Measurements from ENCODE around the gene TGFBI. TPM values are rescaled to one million over a fixed set of nuclear protein-coding genes. Genes with fewer than 3 reads are reported as not detected.

The TGFBI gene
- polyA plus RNA-seq, 3 donors, result 480 to 653 (median 565) TPM

DNA sequence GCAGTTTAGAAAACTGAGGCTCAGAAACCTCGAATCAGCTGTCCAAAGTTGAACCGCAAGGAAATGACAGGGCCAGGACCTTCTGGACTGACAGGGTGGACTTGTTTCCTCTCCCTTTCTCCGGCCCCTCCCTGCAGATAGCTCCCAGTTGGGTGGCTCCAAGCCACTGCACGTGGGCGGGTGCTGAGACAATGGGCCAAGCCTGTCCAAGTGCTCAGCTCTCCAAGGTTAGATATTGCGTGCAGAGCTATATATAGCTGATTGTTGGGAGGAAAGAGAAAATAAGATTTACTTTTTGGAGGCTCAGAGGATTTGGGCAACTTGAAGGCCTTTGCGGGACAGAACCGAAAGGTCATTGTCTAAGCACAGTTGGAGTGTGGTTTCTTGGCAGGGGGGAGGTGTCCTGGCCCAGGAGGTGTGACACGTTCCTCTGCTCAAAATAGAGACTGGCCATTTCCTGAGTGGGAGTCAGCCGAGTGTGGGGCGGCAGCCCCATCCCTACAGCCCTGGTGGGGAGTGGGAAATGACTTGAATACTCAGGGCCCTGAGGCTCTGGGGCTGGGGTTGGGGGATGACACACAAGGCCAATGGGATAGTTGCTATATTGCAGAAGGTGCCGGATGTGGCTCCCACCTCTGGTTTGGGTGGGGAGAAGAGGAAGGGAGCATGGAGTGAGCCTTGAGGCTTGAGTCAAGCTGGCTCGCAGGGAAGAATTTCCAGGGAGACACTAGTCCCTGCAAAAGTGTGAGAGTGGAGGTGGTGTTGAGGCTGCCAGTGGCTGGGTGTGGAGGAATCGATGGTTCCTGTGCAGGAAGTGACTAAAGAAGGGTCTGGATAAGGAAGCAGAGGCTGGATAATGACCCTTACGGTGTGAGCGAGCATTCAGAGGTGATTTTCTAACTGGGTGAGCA is 59.4 kb downstream of the TGFBI start:
- Mint-ChIP-seq H3K4me1 (no peaks in the 10 kb centered on the region), H3K9me3 (peaks cover 0 to 2% (median 0%) of the 10 kb centered on the region in 7 donors), H3K36me3 (no peaks in the 10 kb centered on the region), H3K27me3 (ENCODE audit: low read depth in 3 of 3) (peaks cover 4 to 11% (median 6%) of the 10 kb centered on the region in 3 donors), H3K4me3 (no peak overlapping the region), H3K27ac (peak overlapping the region in 1 of 7 donors; percentile 52)
- H3K4me1 ChIP-seq (ENCODE audit: control insufficient read depth in 1 of 2, insufficient read depth in 2 of 2, low read length in 2 of 2), result no peaks in the 10 kb centered on the region
- peaks cover 0 to 1% of the 10 kb centered on the region in 2 donors for H3K27me3 ChIP-seq (ENCODE audit: control insufficient read depth in 2 of 2, insufficient read depth in 2 of 2, low read length in 2 of 2)
- no peak overlapping the region for H3K27ac ChIP-seq (ENCODE audit: low read depth in 1 of 2, low read length in 2 of 2)
- no peak overlapping the region for H3K4me3 ChIP-seq (replicated peaks in 1 of 3; ENCODE audit: low read depth in 2 of 3, low read length in 3 of 3)
- H4K20me1 ChIP-seq (ENCODE audit: insufficient read depth, low read length), result no peaks in the 10 kb centered on the region
- no peaks in the 10 kb centered on the region for H3K36me3 ChIP-seq (replicated peaks in 1 of 2; ENCODE audit: control insufficient read depth in 1 of 2, insufficient read depth in 2 of 2, low read length in 2 of 2)
- intact Hi-C loops (cut with micrococcal nuclease), result loop anchor here in 1 of 2 donors (10.0 kb wide), 1 partner anchor 113 kb away; no protein-coding TSS in a partner anchor
- H3K79me2 ChIP-seq (ENCODE audit: insufficient read depth, low read length), result no peaks in the 10 kb centered on the region
- no peak overlapping the region for H2AFZ ChIP-seq (ENCODE audit: insufficient read depth, low read depth, low read length, poor library complexity, severe bottlenecking)
- TF ChIP-seq, protein P1, sequence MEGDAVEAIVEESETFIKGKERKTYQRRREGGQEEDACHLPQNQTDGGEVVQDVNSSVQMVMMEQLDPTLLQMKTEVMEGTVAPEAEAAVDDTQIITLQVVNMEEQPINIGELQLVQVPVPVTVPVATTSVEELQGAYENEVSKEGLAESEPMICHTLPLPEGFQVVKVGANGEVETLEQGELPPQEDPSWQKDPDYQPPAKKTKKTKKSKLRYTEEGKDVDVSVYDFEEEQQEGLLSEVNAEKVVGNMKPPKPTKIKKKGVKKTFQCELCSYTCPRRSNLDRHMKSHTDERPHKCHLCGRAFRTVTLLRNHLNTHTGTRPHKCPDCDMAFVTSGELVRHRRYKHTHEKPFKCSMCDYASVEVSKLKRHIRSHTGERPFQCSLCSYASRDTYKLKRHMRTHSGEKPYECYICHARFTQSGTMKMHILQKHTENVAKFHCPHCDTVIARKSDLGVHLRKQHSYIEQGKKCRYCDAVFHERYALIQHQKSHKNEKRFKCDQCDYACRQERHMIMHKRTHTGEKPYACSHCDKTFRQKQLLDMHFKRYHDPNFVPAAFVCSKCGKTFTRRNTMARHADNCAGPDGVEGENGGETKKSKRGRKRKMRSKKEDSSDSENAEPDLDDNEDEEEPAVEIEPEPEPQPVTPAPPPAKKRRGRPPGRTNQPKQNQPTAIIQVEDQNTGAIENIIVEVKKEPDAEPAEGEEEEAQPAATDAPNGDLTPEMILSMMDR (IDR thresholded peaks at IDR 0.05), result no peak
- no peaks in the 10 kb centered on the region for H3K9me3 ChIP-seq (replicated peaks in 1 of 2; ENCODE audit: control insufficient read depth in 1 of 2, insufficient read depth in 1 of 2, low read length in 2 of 2)
- DNase-seq, result no peak
- no peak overlapping the region for H3K9ac ChIP-seq (ENCODE audit: insufficient read depth, low read length, poor library complexity, severe bottlenecking)
- H3K4me2 ChIP-seq (replicated peaks; ENCODE audit: extremely low read depth, low read length, poor library complexity, severe bottlenecking), result no peak overlapping the region
- WGBS (ENCODE audit: insufficient coverage), result 89% methylated on average over 14 of the region's 16 CpGs

DNA sequence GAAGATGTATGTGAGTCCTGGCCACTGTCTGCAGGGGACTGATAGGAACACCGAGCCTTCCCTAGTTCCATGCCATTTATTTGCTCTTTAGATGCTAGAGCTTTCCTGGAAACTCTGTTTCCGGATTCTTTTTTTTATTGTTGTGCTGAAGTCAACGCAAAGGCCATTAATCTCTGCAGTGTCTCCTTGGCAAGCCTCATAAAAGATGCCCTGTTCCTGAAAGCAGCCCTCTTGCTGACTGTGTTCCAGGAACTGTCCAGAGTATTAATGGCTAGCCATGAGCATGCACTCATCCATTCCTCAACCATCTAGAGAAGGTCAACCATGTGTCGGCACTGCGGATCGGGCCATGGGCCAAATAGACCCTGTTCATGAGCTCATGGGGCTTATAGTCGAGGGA is 61.0 kb downstream of the TGFBI start:
- 91% methylated on average over 6 of the region's 7 CpGs for WGBS (ENCODE audit: insufficient coverage)
- peaks cover 6 to 9% (median 9%) of the 10 kb centered on the region in 3 donors for H3K27me3 Mint-ChIP-seq (ENCODE audit: low read depth in 3 of 3)

More for the DNA sequence above, 61.0 kb downstream of the TGFBI start:
- Mint-ChIP-seq H3K9me3 (peaks cover 0 to 2% (median 0%) of the 10 kb centered on the region in 7 donors), H3K4me1 (no peaks in the 10 kb centered on the region), H3K36me3 (no peaks in the 10 kb centered on the region), H3K27ac (peak overlapping the region in 2 of 7 donors; percentile 10 to 31), H3K4me3 (no peak overlapping the region)
- Histone ChIP-seq H3K9ac (ENCODE audit: insufficient read depth, low read length, poor library complexity, severe bottlenecking) (no peak overlapping the region), H3K27me3 (ENCODE audit: control insufficient read depth in 2 of 2, insufficient read depth in 2 of 2, low read length in 2 of 2) (peaks cover 0 to 3% of the 10 kb centered on the region in 2 donors), H3K9me3 (replicated peaks in 1 of 2; ENCODE audit: control insufficient read depth in 1 of 2, insufficient read depth in 1 of 2, low read length in 2 of 2) (no peaks in the 10 kb centered on the region), H3K4me3 (replicated peaks in 1 of 3; ENCODE audit: low read depth in 2 of 3, low read length in 3 of 3) (no peak overlapping the region), H3K27ac (ENCODE audit: low read depth in 1 of 2, low read length in 2 of 2) (no peak overlapping the region), H3K4me1 (ENCODE audit: control insufficient read depth in 1 of 2, insufficient read depth in 2 of 2, low read length in 2 of 2) (no peaks in the 10 kb centered on the region), H3K79me2 (ENCODE audit: insufficient read depth, low read length) (no peaks in the 10 kb centered on the region), H4K20me1 (ENCODE audit: insufficient read depth, low read length) (no peaks in the 10 kb centered on the region), H3K36me3 (replicated peaks in 1 of 2; ENCODE audit: control insufficient read depth in 1 of 2, insufficient read depth in 2 of 2, low read length in 2 of 2) (no peaks in the 10 kb centered on the region), H2AFZ (ENCODE audit: insufficient read depth, low read depth, low read length, poor library complexity, severe bottlenecking) (no peak overlapping the region), H3K4me2 (replicated peaks; ENCODE audit: extremely low read depth, low read length, poor library complexity, severe bottlenecking) (no peak overlapping the region)
- no peak for DNase-seq
- intact Hi-C loops (cut with micrococcal nuclease), result loop anchor here in 1 of 2 donors (10.0 kb wide), 1 partner anchor 115 kb away; no protein-coding TSS in a partner anchor
- TF ChIP-seq, protein P1 (IDR thresholded peaks at IDR 0.05), result no peak
